Islet of Langerhans (tissue), 1 donor: Measurements from ENCODE around the gene PEX7.
"Not testable (repeated sequence)": the region's sequence is repeated elsewhere in the genome, so short reads cannot be mapped to it uniquely, and the experiment has no call there.

ENCODE experiments used
- FAIRE-seq: peaks from one replicate; lab custom pipeline; 2011; peaks lifted over from hg19 to GRCh38; lab: Jason Lieb, UNC

The PEX7 gene

GRCh38 chr6:136822376-136823127 is at the start of gene PEX7:
Gene PEX7 (plus strand): TSS chr6:136822592. CDS start chr6:136822666, 74 bp downstream.
- FAIRE-seq: peak; percentile 97

- no peak for FAIRE-seq
Observed at GRCh38 chr6:136772685-136773472, 49.5 kb upstream of the PEX7 start.

- no peak for FAIRE-seq
Observed at GRCh38 chr6:136773473-136773796, 49.0 kb upstream of the PEX7 start.

GRCh38 chr6:136774228-136775041 is 48.0 kb upstream of the PEX7 start:
- FAIRE-seq: no peak

GRCh38 chr6:136775081-136775480 is 47.3 kb upstream of the PEX7 start:
- FAIRE-seq: no peak

- no peak for FAIRE-seq
Observed at GRCh38 chr6:136775548-136775947, 46.8 kb upstream of the PEX7 start.

- no peak for FAIRE-seq
Observed at GRCh38 chr6:136777651-136778050, 44.7 kb upstream of the PEX7 start.

GRCh38 chr6:136779682-136780081 is 42.7 kb upstream of the PEX7 start:
- FAIRE-seq: no peak

GRCh38 chr6:136780972-136781371 is 41.4 kb upstream of the PEX7 start:
- FAIRE-seq: no peak

- FAIRE-seq: no peak
Observed at GRCh38 chr6:136782021-136782770, 40.2 kb upstream of the PEX7 start.

- FAIRE-seq: no peak
Observed at GRCh38 chr6:136783021-136783420, 39.4 kb upstream of the PEX7 start.

GRCh38 chr6:136783495-136784270 is 38.7 kb upstream of the PEX7 start:
- no peak for FAIRE-seq

GRCh38 chr6:136784271-136784664 is 38.1 kb upstream of the PEX7 start:
- FAIRE-seq: no peak

GRCh38 chr6:136784910-136785746 is 37.3 kb upstream of the PEX7 start:
- FAIRE-seq: no peak

- FAIRE-seq: no peak
Observed at GRCh38 chr6:136786658-136787057, 35.7 kb upstream of the PEX7 start.

- FAIRE-seq: no peak
Observed at GRCh38 chr6:136787726-136788068, 34.7 kb upstream of the PEX7 start.

- no peak for FAIRE-seq
Observed at GRCh38 chr6:136788069-136788902, 34.1 kb upstream of the PEX7 start.

- not testable (repeated sequence) for FAIRE-seq
Observed at GRCh38 chr6:136789440-136789839, 33.0 kb upstream of the PEX7 start.

GRCh38 chr6:136790411-136791295 is 31.7 kb upstream of the PEX7 start:
- no peak for FAIRE-seq
